Measurements from ENCODE around the gene CEP104.

GRCh38 chr1:3795453-3796214, 61.4 kb downstream of the CEP104 start:
- TF ChIP-seq ZFX (IDR thresholded peaks at IDR 0.05) = no peak
- TF ChIP-seq CTCF (conservative IDR thresholded peaks at IDR 0.05) = no peak

Data from C4-2B (cell line).